ENCODE data around the gene SLC38A5. TPM values are rescaled to one million over a fixed set of nuclear protein-coding genes. Genes with fewer than 3 reads are reported as not detected.
"Not testable (repeated sequence)": the region's sequence is repeated elsewhere in the genome, so short reads cannot be mapped to it uniquely, and the experiment has no call there.

Gene SLC38A5
- total RNA-seq, 2 experiments from 2014 or later: 86.0 to 88.0 TPM

DNA sequence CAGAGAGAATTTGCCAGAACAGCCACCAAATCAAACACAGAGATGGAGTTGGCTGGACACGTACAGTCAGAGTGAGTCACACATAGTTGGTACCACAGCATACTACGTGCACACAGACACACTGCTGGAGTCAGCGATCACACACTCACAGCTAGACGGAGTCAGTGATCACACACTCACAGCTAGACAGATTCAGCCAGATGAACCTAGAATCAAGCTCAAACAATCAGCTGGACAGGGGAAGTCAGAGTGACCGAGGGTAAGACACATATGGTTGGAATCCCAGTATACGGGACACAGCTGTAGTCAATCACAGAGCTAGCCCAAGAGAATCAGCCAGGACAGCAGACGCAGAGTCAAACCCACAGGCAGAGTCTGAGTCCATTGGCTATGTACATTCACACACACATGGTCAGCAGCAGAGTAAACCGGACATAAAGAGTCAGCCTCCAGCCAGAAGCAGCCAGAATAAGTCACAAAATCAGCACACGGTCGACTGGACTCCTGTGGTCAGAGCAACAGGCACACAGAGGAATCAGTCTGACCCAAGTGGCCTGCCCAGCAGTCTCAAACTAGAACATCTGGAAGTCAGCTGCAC is 4.6 kb downstream of the SLC38A5 start:
- Mint-ChIP-seq H3K27ac (peak overlapping the region; percentile 39), H3K4me3 (no peak overlapping the region), H3K9me3 (ENCODE audit: insufficient read depth) (no peaks in the 10 kb centered on the region), H3K36me3 (ENCODE audit: low read depth) (peaks cover 57% of the 10 kb centered on the region), H3K4me1 (ENCODE audit: low read depth) (peaks cover 55% of the 10 kb centered on the region), H3K27me3 (ENCODE audit: low read depth) (no peaks in the 10 kb centered on the region)
- ATAC-seq (no peak), DNase-seq (no peak)
- ChIA-PET POLR2A (no interaction called here), CTCF (no interaction called here)

DNA sequence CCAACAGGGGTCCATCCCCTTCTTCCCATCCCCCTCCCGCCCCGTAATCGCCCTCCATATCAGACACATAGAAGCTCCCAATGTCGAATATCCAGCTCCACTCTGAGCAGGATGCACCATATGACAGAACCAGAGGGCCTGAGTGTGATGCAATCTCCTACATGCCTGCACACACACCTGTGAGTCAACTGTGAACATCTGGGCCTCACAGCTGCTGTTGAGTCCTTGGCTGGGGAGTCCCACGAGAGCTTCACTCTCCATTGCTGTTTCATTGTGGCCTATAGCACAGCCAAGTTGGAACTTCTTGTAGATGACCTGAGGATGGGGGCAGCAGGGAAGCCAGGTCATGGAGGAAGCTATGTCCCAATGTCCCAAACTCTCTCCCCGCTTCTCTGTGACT is 8.2 kb downstream of the SLC38A5 start:
- POLR2A ChIA-PET: interaction anchor here (1.1 kb wide), 1 partner anchor 46 kb away, joined by 3 read pairs; no protein-coding TSS in a partner anchor
- ATAC-seq: no peak
- Mint-ChIP-seq H3K27me3 (ENCODE audit: low read depth) (no peaks in the 10 kb centered on the region), H3K4me1 (ENCODE audit: low read depth) (peaks cover 37% of the 10 kb centered on the region), H3K9me3 (ENCODE audit: insufficient read depth) (no peaks in the 10 kb centered on the region), H3K36me3 (ENCODE audit: low read depth) (peaks cover 62% of the 10 kb centered on the region), H3K4me3 (no peak overlapping the region), H3K27ac (no peak overlapping the region)
- CTCF ChIA-PET: no interaction called here
- DNase-seq: no peak

DNA sequence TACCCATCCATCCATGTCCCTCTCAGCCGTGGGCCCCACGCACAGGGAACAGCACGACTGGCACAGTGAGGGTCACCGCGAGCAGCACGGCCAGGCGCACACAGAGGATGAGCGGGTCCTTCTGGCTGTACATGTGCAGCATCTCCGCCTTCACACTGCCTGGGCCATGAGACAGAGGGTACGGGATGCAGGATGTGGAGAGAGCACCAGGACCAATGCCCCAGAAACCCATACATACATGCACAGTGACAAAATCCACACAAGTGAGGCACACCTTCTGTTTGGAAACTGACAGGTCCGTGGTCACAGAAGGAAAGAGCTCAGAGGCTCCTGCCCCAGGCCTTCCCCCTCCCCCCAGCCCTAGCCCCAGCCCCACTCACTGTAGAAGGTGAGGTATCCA is 9.5 kb downstream of the SLC38A5 start:
- Mint-ChIP-seq H3K27ac (no peak overlapping the region), H3K9me3 (ENCODE audit: insufficient read depth) (no peaks in the 10 kb centered on the region), H3K36me3 (ENCODE audit: low read depth) (peaks cover 55% of the 10 kb centered on the region), H3K4me3 (no peak overlapping the region), H3K4me1 (ENCODE audit: low read depth) (peaks cover 25% of the 10 kb centered on the region), H3K27me3 (ENCODE audit: low read depth) (no peaks in the 10 kb centered on the region)
- CTCF ChIA-PET: no interaction called here
- POLR2A ChIA-PET: no interaction called here
- DNase-seq: no peak
- ATAC-seq: no peak

DNA sequence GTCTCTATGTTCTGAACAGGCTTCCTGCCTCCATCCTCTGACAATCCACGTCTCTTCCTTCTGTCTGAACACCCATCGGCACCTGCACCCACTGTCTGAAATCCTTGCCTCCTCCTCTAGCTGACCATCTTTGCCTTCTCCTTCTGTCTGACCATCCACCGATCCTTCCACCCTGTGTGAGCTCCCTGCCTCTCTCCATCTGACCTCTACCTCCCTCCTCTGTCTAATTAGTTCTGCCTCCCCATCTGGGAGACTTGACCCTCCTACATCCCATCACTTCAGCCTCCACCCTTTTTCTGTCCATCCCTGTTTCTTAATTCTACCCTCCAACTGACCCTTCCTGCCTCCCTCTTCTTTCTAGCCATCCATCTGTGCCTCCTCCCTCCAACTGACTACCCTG is 10.0 kb downstream of the SLC38A5 start:
- CTCF ChIA-PET: no interaction called here
- POLR2A ChIA-PET: no interaction called here
- Mint-ChIP-seq H3K36me3 (ENCODE audit: low read depth) (peaks cover 49% of the 10 kb centered on the region), H3K9me3 (ENCODE audit: insufficient read depth) (no peaks in the 10 kb centered on the region), H3K4me3 (no peak overlapping the region), H3K4me1 (ENCODE audit: low read depth) (peaks cover 19% of the 10 kb centered on the region), H3K27ac (peak overlapping the region; percentile 43), H3K27me3 (ENCODE audit: low read depth) (no peaks in the 10 kb centered on the region)
- DNase-seq: no peak
- ATAC-seq: no peak

DNA sequence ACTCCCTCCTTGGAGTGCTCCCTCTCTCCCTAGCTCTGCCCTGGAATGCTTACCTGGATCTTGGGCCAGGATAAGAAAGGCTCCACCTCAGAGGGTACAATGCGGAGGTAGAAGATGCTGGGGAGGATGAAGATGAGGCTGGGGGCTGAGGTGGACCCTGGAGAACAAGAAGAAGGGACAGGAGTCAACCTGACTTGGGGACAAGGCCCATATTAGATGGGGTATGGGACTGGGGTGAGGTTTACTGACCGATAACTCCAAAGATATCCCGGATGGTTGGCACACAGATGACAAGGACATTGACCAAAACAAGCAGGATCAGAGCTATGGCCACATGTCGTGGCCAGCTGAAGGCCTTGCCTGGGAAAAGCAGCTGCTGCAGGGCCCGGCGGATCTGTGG is 10.6 kb downstream of the SLC38A5 start:
- peaks cover 15% of the 10 kb centered on the region for H3K4me1 Mint-ChIP-seq (ENCODE audit: low read depth)
- DNase-seq (no peak), ATAC-seq (no peak)
- H3K27me3 Mint-ChIP-seq (ENCODE audit: low read depth): no peaks in the 10 kb centered on the region
- H3K36me3 Mint-ChIP-seq (ENCODE audit: low read depth): peaks cover 46% of the 10 kb centered on the region
- POLR2A ChIA-PET: no interaction called here
- H3K4me3 Mint-ChIP-seq: no peak overlapping the region
- H3K27ac Mint-ChIP-seq: peak overlapping the region; percentile 43
- H3K9me3 Mint-ChIP-seq (ENCODE audit: insufficient read depth): no peaks in the 10 kb centered on the region
- CTCF ChIA-PET: no interaction called here

DNA sequence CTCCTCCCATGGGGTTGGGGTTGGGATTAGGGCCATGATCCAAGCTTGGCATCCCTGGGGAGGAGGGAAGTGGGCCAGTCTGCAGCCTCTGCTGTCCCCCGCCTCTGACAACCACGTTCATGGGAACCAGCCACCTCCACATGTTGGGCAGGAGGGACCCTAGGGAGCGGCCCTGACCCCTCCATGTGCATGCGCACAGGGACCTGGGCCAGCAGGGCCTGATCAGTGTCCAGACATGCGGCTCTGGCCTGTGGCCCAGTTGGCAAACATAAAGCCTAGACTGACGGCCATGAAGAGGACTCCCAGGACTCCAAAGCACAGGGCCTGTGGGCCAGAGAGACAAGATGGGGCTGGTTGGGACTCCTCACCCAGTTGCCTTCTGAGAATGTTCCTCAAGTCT is 11.3 kb downstream of the SLC38A5 start:
- CTCF ChIA-PET: no interaction called here
- Mint-ChIP-seq H3K36me3 (ENCODE audit: low read depth) (peaks cover 39% of the 10 kb centered on the region), H3K27ac (no peak overlapping the region), H3K4me3 (no peak overlapping the region), H3K4me1 (ENCODE audit: low read depth) (peaks cover 8% of the 10 kb centered on the region), H3K9me3 (ENCODE audit: insufficient read depth) (no peaks in the 10 kb centered on the region), H3K27me3 (ENCODE audit: low read depth) (no peaks in the 10 kb centered on the region)
- POLR2A ChIA-PET: no interaction called here
- DNase-seq (no peak), ATAC-seq (no peak)

DNA sequence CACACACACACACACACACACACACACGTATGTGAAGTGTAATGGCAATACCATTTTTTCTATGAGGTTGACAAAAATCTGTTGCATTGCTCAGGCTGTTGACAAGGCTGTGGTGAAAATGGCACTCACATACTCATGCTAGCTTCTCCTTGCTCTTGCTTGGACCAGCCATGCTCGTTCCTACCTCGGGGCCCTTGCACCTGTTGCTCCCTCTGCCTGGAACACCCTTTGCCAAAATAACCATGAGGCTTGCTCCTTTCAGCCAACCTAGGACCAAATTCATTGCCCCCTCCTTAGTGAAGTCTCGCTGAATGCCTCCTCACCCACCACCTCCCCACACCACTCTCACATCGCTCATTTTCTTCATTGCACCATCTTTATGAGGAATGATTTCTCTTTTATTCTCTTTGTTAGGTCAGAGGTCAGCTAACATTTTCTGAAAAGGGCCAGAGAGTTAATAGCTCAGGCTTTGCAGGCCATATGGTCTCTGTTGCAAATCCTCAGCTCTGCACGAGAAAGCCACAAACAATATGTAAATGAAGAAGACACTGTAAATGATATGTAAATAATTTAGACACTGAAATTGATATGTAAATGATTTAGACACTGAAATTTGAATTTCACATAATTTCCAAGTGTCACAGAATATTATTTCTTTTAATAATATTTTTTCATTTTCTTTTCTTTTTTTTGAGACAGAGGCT is 13.3 kb downstream of the SLC38A5 start:
- ChIA-PET POLR2A (no interaction called here), CTCF (no interaction called here)
- DNase-seq: no peak
- Mint-ChIP-seq H3K36me3 (ENCODE audit: low read depth) (peaks cover 29% of the 10 kb centered on the region), H3K27me3 (ENCODE audit: low read depth) (no peaks in the 10 kb centered on the region), H3K4me1 (ENCODE audit: low read depth) (no peaks in the 10 kb centered on the region), H3K4me3 (no peak overlapping the region), H3K27ac (no peak overlapping the region), H3K9me3 (ENCODE audit: insufficient read depth) (no peaks in the 10 kb centered on the region)
- ATAC-seq: no peak

DNA sequence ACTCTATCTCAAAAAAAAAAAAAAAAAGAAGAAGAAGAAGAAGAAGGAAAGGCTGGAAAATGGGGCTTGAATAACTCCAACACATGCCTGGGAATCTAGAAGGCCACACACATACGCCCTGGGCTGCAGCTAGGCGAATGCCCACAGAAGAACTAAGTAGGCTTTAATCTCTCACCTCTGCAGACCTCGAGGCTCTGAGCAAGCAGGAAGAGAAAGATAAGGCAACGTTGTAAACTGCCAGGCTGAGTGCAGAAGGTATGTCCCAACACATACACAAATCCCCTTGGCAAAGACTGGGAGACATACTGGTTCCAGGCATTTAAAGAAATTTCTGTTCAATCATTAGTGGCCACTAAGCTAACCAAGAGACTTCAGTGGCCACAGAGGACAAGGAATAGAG is 18.4 kb downstream of the SLC38A5 start:
- no peak for DNase-seq
- Mint-ChIP-seq H3K4me3 (no peak overlapping the region), H3K27me3 (ENCODE audit: low read depth) (no peaks in the 10 kb centered on the region), H3K9me3 (ENCODE audit: insufficient read depth) (no peaks in the 10 kb centered on the region), H3K36me3 (ENCODE audit: low read depth) (peaks cover under 1% of the 10 kb centered on the region), H3K4me1 (ENCODE audit: low read depth) (no peaks in the 10 kb centered on the region), H3K27ac (no peak overlapping the region)
- CTCF ChIA-PET: no interaction called here
- no peak for ATAC-seq
- POLR2A ChIA-PET: no interaction called here

DNA sequence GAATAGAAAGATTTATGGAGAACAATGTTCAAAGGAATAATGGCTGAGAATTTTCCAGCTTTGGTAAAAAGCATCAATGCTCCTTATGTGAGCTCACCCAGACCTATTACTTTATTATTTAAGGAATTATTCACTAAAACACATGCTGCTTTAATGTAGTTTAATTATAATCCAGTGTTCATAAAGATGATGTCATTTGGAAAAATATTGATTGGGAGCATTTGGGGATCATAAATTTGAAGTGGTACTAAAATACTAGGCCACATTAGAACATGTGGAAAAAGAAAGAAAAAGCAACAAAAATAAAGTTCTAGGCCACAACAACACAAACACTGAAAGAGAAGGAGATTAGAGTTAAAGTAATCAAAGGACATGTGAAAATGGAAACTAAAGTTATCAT is 20.0 kb downstream of the SLC38A5 start:
- H3K27ac Mint-ChIP-seq: no peak overlapping the region
- no peaks in the 10 kb centered on the region for H3K4me1 Mint-ChIP-seq (ENCODE audit: low read depth)
- H3K9me3 Mint-ChIP-seq (ENCODE audit: insufficient read depth): no peaks in the 10 kb centered on the region
- ChIA-PET POLR2A (no interaction called here), CTCF (no interaction called here)
- no peak overlapping the region for H3K4me3 Mint-ChIP-seq
- ATAC-seq (no peak), DNase-seq (no peak)
- H3K27me3 Mint-ChIP-seq (ENCODE audit: low read depth): no peaks in the 10 kb centered on the region
- H3K36me3 Mint-ChIP-seq (ENCODE audit: low read depth): no peaks in the 10 kb centered on the region

DNA sequence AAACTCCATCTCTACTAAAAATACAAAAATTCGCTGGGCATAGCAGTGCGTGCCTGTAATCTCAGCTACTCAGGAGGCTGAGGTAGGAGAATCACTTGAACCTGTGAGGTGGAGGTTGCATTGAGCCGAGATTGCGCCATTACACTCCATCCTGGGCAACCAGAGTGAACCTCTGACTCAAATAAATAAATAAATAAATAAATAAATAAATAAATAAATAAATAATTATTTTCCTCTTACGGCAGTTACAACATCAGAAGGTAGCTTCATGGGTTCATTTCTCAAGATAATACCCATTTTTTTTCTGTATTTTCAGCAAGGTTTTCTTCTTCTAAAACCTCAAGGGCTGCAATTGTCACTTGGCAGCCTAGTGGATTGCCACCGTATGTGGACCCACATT is 22.9 kb downstream of the SLC38A5 start:
- H3K27ac Mint-ChIP-seq; H3K4me1 Mint-ChIP-seq (ENCODE audit: low read depth); POLR2A ChIA-PET; CTCF ChIA-PET; H3K9me3 Mint-ChIP-seq (ENCODE audit: insufficient read depth); ATAC-seq; H3K36me3 Mint-ChIP-seq (ENCODE audit: low read depth); H3K27me3 Mint-ChIP-seq (ENCODE audit: low read depth); DNase-seq; H3K4me3 Mint-ChIP-seq: not testable (repeated sequence)

DNA sequence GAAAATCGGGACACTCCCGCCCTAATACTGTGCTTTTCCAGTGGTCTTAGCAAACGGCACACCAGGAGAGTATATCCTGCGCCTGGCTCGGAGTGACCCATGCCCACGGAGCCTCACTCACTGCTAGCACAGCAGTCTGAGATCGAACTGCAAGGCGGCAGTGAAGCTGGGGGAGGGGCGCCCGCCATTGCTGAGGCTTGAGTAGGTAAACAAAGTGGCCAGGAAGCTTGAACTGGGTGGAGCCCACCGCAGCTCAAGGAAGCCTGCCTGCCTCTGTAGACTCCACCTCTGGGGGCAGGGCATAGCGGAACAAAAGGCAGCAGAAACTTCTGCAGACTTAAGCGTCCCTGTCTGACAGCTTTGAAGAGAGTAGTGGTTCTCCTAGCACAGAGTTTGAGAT is 36.3 kb downstream of the SLC38A5 start:
- CTCF ChIA-PET; H3K27ac Mint-ChIP-seq; H3K4me3 Mint-ChIP-seq; ATAC-seq; H3K9me3 Mint-ChIP-seq (ENCODE audit: insufficient read depth); H3K36me3 Mint-ChIP-seq (ENCODE audit: low read depth); H3K4me1 Mint-ChIP-seq (ENCODE audit: low read depth); H3K27me3 Mint-ChIP-seq (ENCODE audit: low read depth): not testable (repeated sequence)
- DNase-seq: peak; percentile 21
- POLR2A ChIA-PET: interaction anchor here (0.6 kb wide), 1 partner anchor 1771 kb away, joined by 3 read pairs; no protein-coding TSS in a partner anchor

DNA sequence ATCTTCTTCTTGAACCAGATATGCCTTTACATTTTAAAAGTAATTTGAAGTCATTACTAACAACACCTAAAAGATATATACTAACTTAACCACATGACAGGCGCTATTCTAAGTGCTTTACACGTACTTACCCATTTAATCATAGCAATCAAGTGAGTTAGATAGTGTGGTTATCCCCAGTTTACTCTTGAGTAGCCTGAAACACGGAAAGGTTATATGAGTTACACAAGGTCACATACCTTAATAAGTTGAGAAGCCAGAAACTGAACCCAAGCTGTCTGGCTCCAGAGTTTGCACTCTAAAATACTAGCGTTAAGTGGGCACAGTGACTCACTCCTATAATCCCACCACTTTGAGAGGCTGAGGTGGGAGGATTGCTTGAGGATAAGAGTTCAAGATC is 39.9 kb downstream of the SLC38A5 start:
- H3K27me3 Mint-ChIP-seq (ENCODE audit: low read depth); H3K9me3 Mint-ChIP-seq (ENCODE audit: insufficient read depth); DNase-seq; ATAC-seq; H3K27ac Mint-ChIP-seq; H3K4me1 Mint-ChIP-seq (ENCODE audit: low read depth); H3K4me3 Mint-ChIP-seq; POLR2A ChIA-PET; CTCF ChIA-PET; H3K36me3 Mint-ChIP-seq (ENCODE audit: low read depth): not testable (repeated sequence)

DNA sequence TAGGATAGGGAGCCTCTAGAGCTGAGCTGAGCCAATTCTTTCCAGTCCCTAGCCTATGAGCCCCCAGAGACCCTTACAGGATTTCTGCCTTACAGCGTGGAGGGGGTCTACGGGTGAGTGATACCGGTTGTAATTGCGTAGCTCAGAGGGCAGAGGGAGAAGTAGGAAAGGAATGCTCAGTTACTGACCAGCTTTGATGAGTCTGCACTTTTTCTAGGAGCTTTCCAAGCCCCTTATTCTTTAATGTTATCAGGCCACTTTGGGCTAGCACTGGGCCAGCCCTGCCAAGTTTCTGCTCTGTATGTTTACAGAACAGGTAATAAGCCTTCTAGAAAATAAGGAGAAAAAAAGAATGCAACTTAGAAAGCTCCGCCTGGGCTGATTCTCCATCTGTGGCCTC is 40.5 kb downstream of the SLC38A5 start:
- H3K27ac Mint-ChIP-seq; CTCF ChIA-PET; ATAC-seq; DNase-seq; H3K4me3 Mint-ChIP-seq; H3K4me1 Mint-ChIP-seq (ENCODE audit: low read depth); H3K27me3 Mint-ChIP-seq (ENCODE audit: low read depth); H3K36me3 Mint-ChIP-seq (ENCODE audit: low read depth); H3K9me3 Mint-ChIP-seq (ENCODE audit: insufficient read depth); POLR2A ChIA-PET: not testable (repeated sequence)

All from activated CD8-positive, alpha-beta T cell treated with anti-CD3 and anti-CD28 coated beads, Interleukin-2, amount 10 ng/mL, durations not matched to agents 7 days and 5 days (primary cell).